PC-3 (cell line): ENCODE data around the gene HES3. TPM values are rescaled to one million over a fixed set of nuclear protein-coding genes. Genes with fewer than 3 reads are reported as not detected.

ENCODE experiments used
- ATAC-seq: fragments of 200-7000 bp; cut with Tn5 transposase; 2 replicates; pipeline ENCODE4 v1.9.1; 2020; ENCODE audit warnings: mild to moderate bottlenecking, moderate library complexity
- BruUV-seq: library from RNA; stranded (reverse); fragments of 400-500 nt; replicated peaks from 2 replicates; lab custom pipeline; 2021; lab: Mats Ljungman, UMichigan
- CTCF ChIA-PET: fragments of 300-600 bp; sonication (Branson Sonifier 250); formaldehyde crosslinking; loops from one replicate; lab custom pipeline; 2022; ENCODE audit warnings: antibody characterized with exemption; lab: Charles Lee
- POLR2A ChIA-PET: fragments of 300-600 bp; sonication (Branson Sonifier 250); formaldehyde crosslinking; loops from one replicate; lab custom pipeline; 2022; ENCODE audit warnings: antibody characterized with exemption; ENCODE audit not compliant: unreplicated experiment; lab: Charles Lee
- DNase-seq: peaks from one replicate; pipeline ENCODE4 v3.0.0-alpha.2; 2015
- H2AFZ ChIP-seq: fragments of 300-600 bp; sonication (generic); 2 replicates; pipeline ENCODE4 v1.6.0; 2016; ENCODE audit warnings: antibody characterized with exemption, low read length
- H3F3A ChIP-seq: fragments of 300-600 bp; sonication (generic); one replicate; pipeline ENCODE4 v1.6.0; 2017; ENCODE audit warnings: antibody characterized with exemption, low read length, control low read depth, mild to moderate bottlenecking; ENCODE audit not compliant: unreplicated experiment
- H3K27ac ChIP-seq: fragments of 300-600 bp; sonication (generic); 2 replicates; pipeline ENCODE4 v1.5.1; 2016; ENCODE audit warnings: mild to moderate bottlenecking, low read length
- H3K27me3 ChIP-seq: fragments of 300-600 bp; sonication (generic); 2 replicates; pipeline ENCODE4 v1.6.1; 2016; ENCODE audit warnings: low read length, mixed read lengths
- H3K36me3 ChIP-seq: fragments of 300-600 bp; sonication (generic); 2 replicates; pipeline ENCODE4 v1.6.1; 2016; ENCODE audit warnings: low read depth, mixed run types, low read length, mixed read lengths
- H3K4me1 ChIP-seq: fragments of 300-600 bp; sonication (generic); 2 replicates; pipeline ENCODE4 v1.5.1; 2016; ENCODE audit warnings: low read length; ENCODE audit not compliant: insufficient read depth
- H3K4me2 ChIP-seq: fragments of 300-600 bp; sonication (generic); 2 replicates; pipeline ENCODE4 v1.6.0; 2016; ENCODE audit warnings: low read length
- H3K4me3 ChIP-seq: fragments of 300-600 bp; sonication (generic); 2 replicates; pipeline ENCODE4 v1.5.1; 2016; ENCODE audit warnings: mild to moderate bottlenecking, low read length, mixed read lengths
- H3K79me2 ChIP-seq: fragments of 300-600 bp; sonication (generic); 2 replicates; pipeline ENCODE4 v1.6.1; 2017; ENCODE audit warnings: low read length, mixed read lengths
- H3K9ac ChIP-seq: fragments of 300-600 bp; sonication (generic); 2 replicates; pipeline ENCODE4 v1.6.0; 2016; ENCODE audit warnings: mild to moderate bottlenecking, low read length
- H3K9me2 ChIP-seq: fragments of 300-600 bp; sonication (generic); replicated peaks from 2 replicates; pipeline ENCODE4 v1.6.1; 2016; ENCODE audit warnings: mixed run types, low read length, mixed read lengths
- H3K9me3 ChIP-seq: fragments of 300-600 bp; sonication (generic); 2 replicates; pipeline ENCODE4 v1.6.1; 2016; ENCODE audit warnings: low read length, mixed read lengths
- H4K20me1 ChIP-seq: fragments of 300-600 bp; sonication (generic); 2 replicates; pipeline ENCODE4 v1.6.1; 2016; ENCODE audit warnings: low read length, mixed read lengths
- CTCF ChIP-seq: fragments of 300-600 bp; sonication (generic); conservative IDR thresholded peaks from 2 replicates; pipeline ENCODE4 v1.5.1; 2017; ENCODE audit warnings: antibody characterized with exemption, low read depth, mild to moderate bottlenecking, low read length
- EZH2 ChIP-seq: fragments of 300-600 bp; sonication (generic); IDR thresholded peaks from one replicate; pipeline ENCODE4 v1.6.1; 2017; ENCODE audit warnings: antibody characterized with exemption, mild to moderate bottlenecking, low read length; ENCODE audit not compliant: unreplicated experiment
- EZH2phosphoT487 ChIP-seq: fragments of 300-600 bp; sonication (generic); IDR thresholded peaks from 2 replicates; pipeline ENCODE4 v1.6.1; 2018; ENCODE audit warnings: mild to moderate bottlenecking, antibody characterized with exemption, low read length, borderline replicate concordance
- intact Hi-C: fragments of 100-400 bp; cut with micrococcal nuclease; formaldehyde crosslinking; loops from 2 replicates; pipeline ENCODE4 v1.9.0; 2023
- total RNA-seq: library from RNA; depleted of rRNA; stranded (reverse); fragments of >200 nt; gene quantifications from 2 replicates; pipeline ENCODE4 v1.2.3, GENCODE V29; 2014

Gene HES3
- total RNA-seq, 1 experiment from 2014 or later = not detected

GRCh38 chr1:6271006-6271405 is 27.0 kb downstream of the HES3 start:
- no peak overlapping the region for H3K9ac ChIP-seq
- no peaks in the 10 kb centered on the region for H3K9me2 ChIP-seq
- DNase-seq = no peak
- H3K27me3 ChIP-seq = no peaks in the 10 kb centered on the region
- TF ChIP-seq EZH2phosphoT487 (no peak), EZH2 (no peak), CTCF (no peak)
- ATAC-seq = no peak
- H3K27ac ChIP-seq = no peak overlapping the region
- CTCF ChIA-PET = no interaction called here
- POLR2A ChIA-PET = no interaction called here
- no peaks in the 10 kb centered on the region for H4K20me1 ChIP-seq
- intact Hi-C loops = no loop called here
- no TSS peak for BruUV-seq
- H3K4me2 ChIP-seq = no peak overlapping the region
- no peak overlapping the region for H3K4me3 ChIP-seq
- H3K4me1 ChIP-seq = peaks cover 56% of the 10 kb centered on the region
- no peaks in the 10 kb centered on the region for H3K79me2 ChIP-seq
- no peak overlapping the region for H2AFZ ChIP-seq
- H3K9me3 ChIP-seq = no peaks in the 10 kb centered on the region
- no peaks in the 10 kb centered on the region; the same call in 1 of the 2 replicates for H3K36me3 ChIP-seq
- H3F3A ChIP-seq = no peaks in the 10 kb centered on the region

- H3K27ac ChIP-seq = no peak overlapping the region
- no peak overlapping the region for H3K9ac ChIP-seq
- H3K4me2 ChIP-seq = no peak overlapping the region
- ATAC-seq = no peak
- no peaks in the 10 kb centered on the region for H3K27me3 ChIP-seq
- H3F3A ChIP-seq = no peaks in the 10 kb centered on the region
- POLR2A ChIA-PET = no interaction called here
- intact Hi-C loops = no loop called here
- H3K9me2 ChIP-seq = no peaks in the 10 kb centered on the region
- BruUV-seq = no TSS peak
- no peak for DNase-seq
- peaks cover 52% of the 10 kb centered on the region for H3K4me1 ChIP-seq
- H4K20me1 ChIP-seq = no peaks in the 10 kb centered on the region
- no peaks in the 10 kb centered on the region for H3K79me2 ChIP-seq
- H2AFZ ChIP-seq = no peak overlapping the region
- H3K4me3 ChIP-seq = no peak overlapping the region
- H3K36me3 ChIP-seq = no peaks in the 10 kb centered on the region; the same call in 1 of the 2 replicates
- CTCF ChIA-PET = no interaction called here
- TF ChIP-seq CTCF (no peak), EZH2 (no peak)
- no peaks in the 10 kb centered on the region for H3K9me3 ChIP-seq
Measured at GRCh38 chr1:6271554-6271953, 27.6 kb downstream of the HES3 start.

- H3K9ac ChIP-seq = 0 out of 2 replicates have a peak overlapping the region, but pooled peaks have one; percentile 5
- H3K9me3 ChIP-seq = no peaks in the 10 kb centered on the region
- H3K27ac ChIP-seq = no peak overlapping the region; the same call in 1 of the 2 replicates
- CTCF ChIA-PET = no interaction called here
- no peaks in the 10 kb centered on the region; the same call in 1 of the 2 replicates for H3K36me3 ChIP-seq
- POLR2A ChIA-PET = no interaction called here
- no peak overlapping the region for H3K4me3 ChIP-seq
- H3K4me1 ChIP-seq = peaks cover 43% of the 10 kb centered on the region
- ATAC-seq (no peak), DNase-seq (no peak)
- no peaks in the 10 kb centered on the region for H4K20me1 ChIP-seq
- H3K79me2 ChIP-seq = no peaks in the 10 kb centered on the region
- no TSS peak for BruUV-seq
- intact Hi-C loops = no loop called here
- no peaks in the 10 kb centered on the region for H3F3A ChIP-seq
- no peak overlapping the region for H2AFZ ChIP-seq
- no peaks in the 10 kb centered on the region for H3K27me3 ChIP-seq
- H3K4me2 ChIP-seq = no peak overlapping the region
- TF ChIP-seq EZH2phosphoT487 (no peak), CTCF (no peak)
- H3K9me2 ChIP-seq = no peaks in the 10 kb centered on the region
Measured at GRCh38 chr1:6272452-6272851, 28.5 kb downstream of the HES3 start.
